Lung (tissue), 12 donors: ENCODE data around the gene RAB8B. TPM values are rescaled to one million over a fixed set of nuclear protein-coding genes. Genes with fewer than 3 reads are reported as not detected.
"Not testable (repeated sequence)": the region's sequence is repeated elsewhere in the genome, so short reads cannot be mapped to it uniquely, and the experiment has no call there.

Source experiments
- ATAC-seq: fragments of 200-7000 bp; cut with Tn5 transposase; one replicate; pipeline ENCODE4 v1.9.1; 2020; ENCODE audit warnings: moderate number of reproducible peaks; ENCODE audit not compliant: insufficient read depth, low FRiP score
- DNase-seq, 3 donors: peaks; one replicate each; pipeline ENCODE4 v3.0.0-alpha.2; 2013 to 2017
- H3K27ac ChIP-seq, 2 donors: one replicate each; pipeline ENCODE4 v1.5.1; 2013; ENCODE audit warnings: mild to moderate bottlenecking in 2 of 2, moderate library complexity in 2 of 2, control low read depth in 1 of 2, inconsistent platforms in 1 of 2, low read depth in 1 of 2, low read length in 1 of 2
- H3K27me3 ChIP-seq, 3 donors: one replicate each; pipeline ENCODE4 v1.5.1; 2013; ENCODE audit warnings: low read length in 2 of 3; ENCODE audit not compliant: control insufficient read depth in 3 of 3, insufficient read depth in 3 of 3
- H3K36me3 ChIP-seq, 4 donors: one replicate each; pipeline ENCODE4 v1.5.1; 2013; ENCODE audit warnings: low read length in 4 of 4, mild to moderate bottlenecking in 1 of 4, moderate library complexity in 1 of 4; ENCODE audit not compliant: control insufficient read depth in 4 of 4, insufficient read depth in 4 of 4
- H3K4me1 ChIP-seq, 5 donors: one replicate each; pipeline ENCODE4 v1.5.1; 2013; ENCODE audit warnings: low read length in 5 of 5, mild to moderate bottlenecking in 2 of 5, moderate library complexity in 1 of 5; ENCODE audit not compliant: control insufficient read depth in 5 of 5, insufficient read depth in 5 of 5
- H3K4me3 ChIP-seq: one replicate; pipeline ENCODE4 v1.5.1; 2013; ENCODE audit warnings: mild to moderate bottlenecking, control low read depth, moderate library complexity
- H3K9ac ChIP-seq, 2 donors: one replicate each; pipeline ENCODE4 v1.5.1; 2013; ENCODE audit warnings: low read length in 2 of 2, control low read depth in 1 of 2; ENCODE audit not compliant: insufficient read depth in 1 of 2
- H3K9me3 ChIP-seq, 4 donors: one replicate each; pipeline ENCODE4 v1.5.1; 2013; ENCODE audit warnings: low read length in 3 of 4, mild to moderate bottlenecking in 1 of 4, moderate library complexity in 1 of 4; ENCODE audit not compliant: control insufficient read depth in 4 of 4, insufficient read depth in 3 of 4
- WGBS, 2 donors: extraction: QIAGEN DNeasy Blood & Tissue Kit; methylation state at CpG; one replicate each; pipeline ENCODE4 v1.1.7; 2013; 5-methylcytosine and 5-hydroxymethylcytosine counted together
- polyA plus RNA-seq, 2 donors: library from polyadenylated mRNA; stranded (reverse); fragments of 200-250 nt; gene quantifications; one replicate each; pipeline ENCODE4 v1.2.1, GENCODE V29; 2013
- total RNA-seq, 2 donors: library from RNA; depleted of rRNA in 1 of 2; stranded (reverse); fragments of >200 nt in 1 of 2; gene quantifications; one replicate each; pipeline ENCODE4 v1.2.1, GENCODE V29; 2014 to 2021
- TF ChIP-seq, protein P1 (sequence below): IDR thresholded peaks from 2 replicates; pipeline ENCODE4 v1.5.1; 2012; ENCODE audit warnings: mild to moderate bottlenecking; ENCODE audit errors: control extremely low read depth, extremely low read depth
- donor health status: control.
- donor health status: control.
- donor health status: Bipolar disorder and iron deficiency.
- donor health status: healthy.
- donor health status: DM: yes; HTN: yes; CAD: no.

Gene RAB8B
- total and polyA plus RNA-seq, 4 donors = 10.0 to 88.9 (median 35.7) TPM

DNA sequence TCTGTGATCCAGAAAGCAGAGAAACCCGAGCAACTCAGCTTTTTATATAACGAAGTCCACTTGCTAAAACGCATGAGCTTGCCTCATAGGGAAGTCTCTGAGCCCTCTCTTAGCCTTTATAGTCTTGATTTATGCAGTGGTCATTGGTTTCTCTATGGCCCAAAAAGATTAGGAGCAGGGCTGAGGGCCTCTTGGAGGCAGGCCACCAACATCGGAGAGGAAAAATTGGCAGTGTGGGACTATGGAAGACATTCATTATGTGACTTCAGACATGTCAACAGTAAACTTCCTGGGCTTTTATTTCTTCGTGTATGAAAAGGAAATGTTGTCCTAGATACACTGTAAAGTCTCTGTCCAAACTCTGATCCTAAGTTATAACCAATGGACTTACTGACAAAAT is 13.5 kb downstream of the RAB8B start:
- Histone ChIP-seq H3K27me3 (no peaks in the 10 kb centered on the region), H3K36me3 (no peaks in the 10 kb centered on the region), H3K4me1 (peaks cover 3 to 44% (median 6%) of the 10 kb centered on the region in 5 donors), H3K27ac (no peak overlapping the region), H3K9ac (no peak overlapping the region), H3K9me3 (no peaks in the 10 kb centered on the region), H3K4me3 (no peak overlapping the region)
- ATAC-seq (no peak), DNase-seq (peak; percentile 47 to 70 (median 69))
- TF ChIP-seq, protein P1, sequence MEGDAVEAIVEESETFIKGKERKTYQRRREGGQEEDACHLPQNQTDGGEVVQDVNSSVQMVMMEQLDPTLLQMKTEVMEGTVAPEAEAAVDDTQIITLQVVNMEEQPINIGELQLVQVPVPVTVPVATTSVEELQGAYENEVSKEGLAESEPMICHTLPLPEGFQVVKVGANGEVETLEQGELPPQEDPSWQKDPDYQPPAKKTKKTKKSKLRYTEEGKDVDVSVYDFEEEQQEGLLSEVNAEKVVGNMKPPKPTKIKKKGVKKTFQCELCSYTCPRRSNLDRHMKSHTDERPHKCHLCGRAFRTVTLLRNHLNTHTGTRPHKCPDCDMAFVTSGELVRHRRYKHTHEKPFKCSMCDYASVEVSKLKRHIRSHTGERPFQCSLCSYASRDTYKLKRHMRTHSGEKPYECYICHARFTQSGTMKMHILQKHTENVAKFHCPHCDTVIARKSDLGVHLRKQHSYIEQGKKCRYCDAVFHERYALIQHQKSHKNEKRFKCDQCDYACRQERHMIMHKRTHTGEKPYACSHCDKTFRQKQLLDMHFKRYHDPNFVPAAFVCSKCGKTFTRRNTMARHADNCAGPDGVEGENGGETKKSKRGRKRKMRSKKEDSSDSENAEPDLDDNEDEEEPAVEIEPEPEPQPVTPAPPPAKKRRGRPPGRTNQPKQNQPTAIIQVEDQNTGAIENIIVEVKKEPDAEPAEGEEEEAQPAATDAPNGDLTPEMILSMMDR = no peak
- 49% methylated on average over 5 of the region's 5 CpGs for WGBS, 2 donors

GRCh38 chr15:63203451-63204090 is 14.2 kb downstream of the RAB8B start:
- DNase-seq (no peak), ATAC-seq (no peak)
- no peak overlapping the region for H3K9ac ChIP-seq
- H3K4me3 ChIP-seq = no peak overlapping the region
- 64 to 69% methylated on average over 9 of the region's 9 CpGs for WGBS, 2 donors
- H3K4me1 ChIP-seq = peaks cover 0 to 38% (median 6%) of the 10 kb centered on the region in 5 donors
- H3K27me3 ChIP-seq = no peaks in the 10 kb centered on the region
- H3K27ac ChIP-seq = no peak overlapping the region
- TF ChIP-seq, protein P1 = no peak
- no peaks in the 10 kb centered on the region for H3K9me3 ChIP-seq
- H3K36me3 ChIP-seq = peaks cover 0 to 2% (median 0%) of the 10 kb centered on the region in 4 donors

DNA sequence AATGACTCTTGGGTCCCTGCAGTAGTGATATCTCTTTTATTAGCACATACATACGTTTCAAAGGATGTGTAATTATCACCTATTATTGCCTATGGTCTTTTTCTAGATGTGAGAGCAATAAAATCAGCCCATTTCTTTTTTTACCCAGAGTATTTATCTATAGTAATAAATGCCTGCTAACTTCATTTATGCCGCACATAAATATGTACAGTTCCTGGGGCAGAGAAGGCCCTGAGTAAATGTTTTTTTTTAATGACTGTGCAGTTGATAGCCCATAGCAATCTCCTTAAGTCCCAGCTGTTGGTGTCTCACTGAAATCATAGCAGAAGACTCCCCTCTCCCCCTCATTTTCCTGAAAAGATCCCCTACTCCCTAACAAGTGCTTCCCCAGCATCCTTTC is 16.7 kb downstream of the RAB8B start:
- DNase-seq (no peak), ATAC-seq (no peak)
- Histone ChIP-seq H3K9ac (no peak overlapping the region), H3K27ac (no peak overlapping the region), H3K27me3 (no peaks in the 10 kb centered on the region), H3K4me3 (no peak overlapping the region), H3K36me3 (peaks cover 0 to 3% (median 0%) of the 10 kb centered on the region in 4 donors), H3K9me3 (no peaks in the 10 kb centered on the region), H3K4me1 (peaks cover 0 to 23% (median 8%) of the 10 kb centered on the region in 5 donors)
- TF ChIP-seq, protein P1 = no peak
- 74 to 93% methylated on average over 2 of the region's 2 CpGs for WGBS, 2 donors

GRCh38 chr15:63208824-63209223 is 19.4 kb downstream of the RAB8B start:
- 96 to 98% methylated on average over 12 of the region's 12 CpGs for WGBS, 2 donors
- not testable (repeated sequence) for H3K4me3 ChIP-seq

More at GRCh38 chr15:63208824-63209223, 19.4 kb downstream of the RAB8B start:
- H3K9me3 ChIP-seq, DNase-seq, H3K36me3 ChIP-seq, H3K27me3 ChIP-seq, ATAC-seq, H3K27ac ChIP-seq, H3K9ac ChIP-seq: not testable (repeated sequence)
- H3K4me1 ChIP-seq = peaks cover 7 to 26% (median 14%) of the 10 kb centered on the region in 5 donors
